Liver (tissue), 3 donors: ENCODE results near the gene LRIT1.

ENCODE experiments used
- FOXA1 ChIP-seq: IDR thresholded peaks from 2 replicates; pipeline ENCODE4 v1.6.1; 2016; ENCODE audit warnings: antibody characterized with exemption
- RAD21 ChIP-seq, 2 donors: IDR thresholded peaks; 2 replicates each; pipeline ENCODE4 v1.6.1; 2016; ENCODE audit warnings: antibody characterized with exemption in 2 of 2, mild to moderate bottlenecking in 2 of 2
- RXRA ChIP-seq, 2 donors: IDR thresholded peaks; 2 replicates each; pipeline ENCODE4 v1.6.1; 2017 to 2018; ENCODE audit warnings: antibody characterized with exemption in 2 of 2, mild to moderate bottlenecking in 1 of 2
- SP1 ChIP-seq: IDR thresholded peaks from 2 replicates; pipeline ENCODE4 v1.6.1; 2018; ENCODE audit warnings: antibody characterized with exemption, mild to moderate bottlenecking
- TAF1 ChIP-seq: conservative IDR thresholded peaks from 2 replicates; pipeline ENCODE4 v1.6.1; 2016; ENCODE audit warnings: antibody characterized with exemption, mild to moderate bottlenecking
- YY1 ChIP-seq: IDR thresholded peaks from 2 replicates; pipeline ENCODE4 v1.6.1; 2016; ENCODE audit warnings: antibody characterized with exemption, mild to moderate bottlenecking
- TF ChIP-seq, protein P1 (sequence below): fragments of 150-350 bp; IDR thresholded peaks from 2 replicates; pipeline ENCODE4 v1.5.1; 2017; ENCODE audit warnings: improper control_type of control experiment, low read depth, low read length; ENCODE audit not compliant: missing input control
- TF ChIP-seq, protein P2 (sequence below): IDR thresholded peaks from 2 replicates; pipeline ENCODE4 v1.6.1; 2016; ENCODE audit warnings: antibody characterized with exemption
- TF ChIP-seq, protein P3 (sequence below): IDR thresholded peaks from 2 replicates; pipeline ENCODE4 v1.6.1; 2016; ENCODE audit warnings: antibody characterized with exemption, mild to moderate bottlenecking
- donor health status: healthy.
- donor health status: healthy.

- TF ChIP-seq, protein P1, sequence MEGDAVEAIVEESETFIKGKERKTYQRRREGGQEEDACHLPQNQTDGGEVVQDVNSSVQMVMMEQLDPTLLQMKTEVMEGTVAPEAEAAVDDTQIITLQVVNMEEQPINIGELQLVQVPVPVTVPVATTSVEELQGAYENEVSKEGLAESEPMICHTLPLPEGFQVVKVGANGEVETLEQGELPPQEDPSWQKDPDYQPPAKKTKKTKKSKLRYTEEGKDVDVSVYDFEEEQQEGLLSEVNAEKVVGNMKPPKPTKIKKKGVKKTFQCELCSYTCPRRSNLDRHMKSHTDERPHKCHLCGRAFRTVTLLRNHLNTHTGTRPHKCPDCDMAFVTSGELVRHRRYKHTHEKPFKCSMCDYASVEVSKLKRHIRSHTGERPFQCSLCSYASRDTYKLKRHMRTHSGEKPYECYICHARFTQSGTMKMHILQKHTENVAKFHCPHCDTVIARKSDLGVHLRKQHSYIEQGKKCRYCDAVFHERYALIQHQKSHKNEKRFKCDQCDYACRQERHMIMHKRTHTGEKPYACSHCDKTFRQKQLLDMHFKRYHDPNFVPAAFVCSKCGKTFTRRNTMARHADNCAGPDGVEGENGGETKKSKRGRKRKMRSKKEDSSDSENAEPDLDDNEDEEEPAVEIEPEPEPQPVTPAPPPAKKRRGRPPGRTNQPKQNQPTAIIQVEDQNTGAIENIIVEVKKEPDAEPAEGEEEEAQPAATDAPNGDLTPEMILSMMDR = no peak
- TF ChIP-seq RAD21 (IDR thresholded peaks at IDR 0.05) (no peak), RXRA (IDR thresholded peaks at IDR 0.05) (no peak), SP1 (no peak), YY1 (no peak), TAF1 (no peak), FOXA1 (no peak)
- TF ChIP-seq, protein P2, sequence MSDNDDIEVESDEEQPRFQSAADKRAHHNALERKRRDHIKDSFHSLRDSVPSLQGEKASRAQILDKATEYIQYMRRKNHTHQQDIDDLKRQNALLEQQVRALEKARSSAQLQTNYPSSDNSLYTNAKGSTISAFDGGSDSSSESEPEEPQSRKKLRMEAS = no peak
- TF ChIP-seq, protein P3, sequence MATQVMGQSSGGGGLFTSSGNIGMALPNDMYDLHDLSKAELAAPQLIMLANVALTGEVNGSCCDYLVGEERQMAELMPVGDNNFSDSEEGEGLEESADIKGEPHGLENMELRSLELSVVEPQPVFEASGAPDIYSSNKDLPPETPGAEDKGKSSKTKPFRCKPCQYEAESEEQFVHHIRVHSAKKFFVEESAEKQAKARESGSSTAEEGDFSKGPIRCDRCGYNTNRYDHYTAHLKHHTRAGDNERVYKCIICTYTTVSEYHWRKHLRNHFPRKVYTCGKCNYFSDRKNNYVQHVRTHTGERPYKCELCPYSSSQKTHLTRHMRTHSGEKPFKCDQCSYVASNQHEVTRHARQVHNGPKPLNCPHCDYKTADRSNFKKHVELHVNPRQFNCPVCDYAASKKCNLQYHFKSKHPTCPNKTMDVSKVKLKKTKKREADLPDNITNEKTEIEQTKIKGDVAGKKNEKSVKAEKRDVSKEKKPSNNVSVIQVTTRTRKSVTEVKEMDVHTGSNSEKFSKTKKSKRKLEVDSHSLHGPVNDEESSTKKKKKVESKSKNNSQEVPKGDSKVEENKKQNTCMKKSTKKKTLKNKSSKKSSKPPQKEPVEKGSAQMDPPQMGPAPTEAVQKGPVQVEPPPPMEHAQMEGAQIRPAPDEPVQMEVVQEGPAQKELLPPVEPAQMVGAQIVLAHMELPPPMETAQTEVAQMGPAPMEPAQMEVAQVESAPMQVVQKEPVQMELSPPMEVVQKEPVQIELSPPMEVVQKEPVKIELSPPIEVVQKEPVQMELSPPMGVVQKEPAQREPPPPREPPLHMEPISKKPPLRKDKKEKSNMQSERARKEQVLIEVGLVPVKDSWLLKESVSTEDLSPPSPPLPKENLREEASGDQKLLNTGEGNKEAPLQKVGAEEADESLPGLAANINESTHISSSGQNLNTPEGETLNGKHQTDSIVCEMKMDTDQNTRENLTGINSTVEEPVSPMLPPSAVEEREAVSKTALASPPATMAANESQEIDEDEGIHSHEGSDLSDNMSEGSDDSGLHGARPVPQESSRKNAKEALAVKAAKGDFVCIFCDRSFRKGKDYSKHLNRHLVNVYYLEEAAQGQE = no peak
Measured at GRCh38 chr10:84230359-84230758, 11.0 kb downstream of the LRIT1 start.
